HL-60 (cell line): Measurements from ENCODE around the gene DDC.

Source experiments
- DNase-seq, 2 experiments: peaks; one replicate each; pipeline ENCODE4 v3.0.0-alpha.2; 2010 to 2020; ENCODE audit warnings: low read depth in 1 of 2, low spot score in 1 of 2
- H3K27ac ChIP-seq: fragments of 250-450 bp; sonication (Bioruptor Pico); replicated peaks from 2 replicates; pipeline ENCODE4 v1.5.1; 2020; ENCODE audit warnings: mild to moderate bottlenecking, moderate library complexity
- H3K27me3 ChIP-seq: fragments of 250-450 bp; sonication (Bioruptor Pico); 2 replicates; pipeline ENCODE4 v1.5.1; 2021; ENCODE audit warnings: mild to moderate bottlenecking, moderate library complexity; ENCODE audit not compliant: insufficient read depth, poor library complexity, severe bottlenecking
- H3K4me3 ChIP-seq: replicated peaks from 2 replicates; pipeline ENCODE4 v1.5.1; 2011; ENCODE audit warnings: mild to moderate bottlenecking, control low read depth, low read length; ENCODE audit not compliant: insufficient read depth
- GABPA ChIP-seq: IDR thresholded peaks from 2 replicates; pipeline ENCODE4 v1.6.1; 2012; ENCODE audit warnings: low read depth
- POLR2AphosphoS5 ChIP-seq: IDR thresholded peaks from 2 replicates; pipeline ENCODE4 v1.6.1; 2012; ENCODE audit warnings: low read depth
- SPI1 ChIP-seq: IDR thresholded peaks from 2 replicates; pipeline ENCODE4 v1.6.1; 2012; ENCODE audit warnings: low read depth, mild to moderate bottlenecking, borderline replicate concordance
- TF ChIP-seq, protein P1 (sequence below): IDR thresholded peaks from 2 replicates; pipeline ENCODE4 v1.6.1; 2012; ENCODE audit warnings: low read depth; ENCODE audit not compliant: insufficient replicate concordance
- TF ChIP-seq, protein P2 (sequence below): IDR thresholded peaks from one replicate; pipeline ENCODE4 v1.5.1; 2011; ENCODE audit warnings: low read length, control low read depth, inconsistent platforms; ENCODE audit not compliant: insufficient read depth

Gene DDC

DNA sequence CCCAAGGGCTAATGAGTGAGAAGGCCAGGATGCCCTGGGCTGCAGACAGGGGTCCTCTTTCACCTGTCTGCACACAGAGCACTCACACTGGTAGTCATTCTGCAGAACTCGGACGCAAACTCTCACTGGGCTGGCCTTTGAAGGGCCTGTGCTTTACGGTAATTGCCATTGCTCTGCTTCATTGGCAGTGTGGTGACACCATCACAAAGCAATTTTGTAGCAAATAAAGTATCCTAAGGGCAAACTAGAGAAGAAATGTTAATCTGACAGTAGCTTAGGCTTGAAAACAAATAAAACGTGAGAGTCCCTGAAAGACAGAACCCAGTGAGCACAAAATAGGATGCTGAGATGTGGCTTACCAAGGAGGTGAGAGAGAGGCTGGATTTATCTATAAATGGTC, 84.4 kb downstream of the DDC start:
- no peak for TF ChIP-seq SPI1
- no peak for TF ChIP-seq GABPA
- TF ChIP-seq, protein P1, sequence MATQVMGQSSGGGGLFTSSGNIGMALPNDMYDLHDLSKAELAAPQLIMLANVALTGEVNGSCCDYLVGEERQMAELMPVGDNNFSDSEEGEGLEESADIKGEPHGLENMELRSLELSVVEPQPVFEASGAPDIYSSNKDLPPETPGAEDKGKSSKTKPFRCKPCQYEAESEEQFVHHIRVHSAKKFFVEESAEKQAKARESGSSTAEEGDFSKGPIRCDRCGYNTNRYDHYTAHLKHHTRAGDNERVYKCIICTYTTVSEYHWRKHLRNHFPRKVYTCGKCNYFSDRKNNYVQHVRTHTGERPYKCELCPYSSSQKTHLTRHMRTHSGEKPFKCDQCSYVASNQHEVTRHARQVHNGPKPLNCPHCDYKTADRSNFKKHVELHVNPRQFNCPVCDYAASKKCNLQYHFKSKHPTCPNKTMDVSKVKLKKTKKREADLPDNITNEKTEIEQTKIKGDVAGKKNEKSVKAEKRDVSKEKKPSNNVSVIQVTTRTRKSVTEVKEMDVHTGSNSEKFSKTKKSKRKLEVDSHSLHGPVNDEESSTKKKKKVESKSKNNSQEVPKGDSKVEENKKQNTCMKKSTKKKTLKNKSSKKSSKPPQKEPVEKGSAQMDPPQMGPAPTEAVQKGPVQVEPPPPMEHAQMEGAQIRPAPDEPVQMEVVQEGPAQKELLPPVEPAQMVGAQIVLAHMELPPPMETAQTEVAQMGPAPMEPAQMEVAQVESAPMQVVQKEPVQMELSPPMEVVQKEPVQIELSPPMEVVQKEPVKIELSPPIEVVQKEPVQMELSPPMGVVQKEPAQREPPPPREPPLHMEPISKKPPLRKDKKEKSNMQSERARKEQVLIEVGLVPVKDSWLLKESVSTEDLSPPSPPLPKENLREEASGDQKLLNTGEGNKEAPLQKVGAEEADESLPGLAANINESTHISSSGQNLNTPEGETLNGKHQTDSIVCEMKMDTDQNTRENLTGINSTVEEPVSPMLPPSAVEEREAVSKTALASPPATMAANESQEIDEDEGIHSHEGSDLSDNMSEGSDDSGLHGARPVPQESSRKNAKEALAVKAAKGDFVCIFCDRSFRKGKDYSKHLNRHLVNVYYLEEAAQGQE, result no peak
- TF ChIP-seq POLR2AphosphoS5, result no peak
- TF ChIP-seq, protein P2, sequence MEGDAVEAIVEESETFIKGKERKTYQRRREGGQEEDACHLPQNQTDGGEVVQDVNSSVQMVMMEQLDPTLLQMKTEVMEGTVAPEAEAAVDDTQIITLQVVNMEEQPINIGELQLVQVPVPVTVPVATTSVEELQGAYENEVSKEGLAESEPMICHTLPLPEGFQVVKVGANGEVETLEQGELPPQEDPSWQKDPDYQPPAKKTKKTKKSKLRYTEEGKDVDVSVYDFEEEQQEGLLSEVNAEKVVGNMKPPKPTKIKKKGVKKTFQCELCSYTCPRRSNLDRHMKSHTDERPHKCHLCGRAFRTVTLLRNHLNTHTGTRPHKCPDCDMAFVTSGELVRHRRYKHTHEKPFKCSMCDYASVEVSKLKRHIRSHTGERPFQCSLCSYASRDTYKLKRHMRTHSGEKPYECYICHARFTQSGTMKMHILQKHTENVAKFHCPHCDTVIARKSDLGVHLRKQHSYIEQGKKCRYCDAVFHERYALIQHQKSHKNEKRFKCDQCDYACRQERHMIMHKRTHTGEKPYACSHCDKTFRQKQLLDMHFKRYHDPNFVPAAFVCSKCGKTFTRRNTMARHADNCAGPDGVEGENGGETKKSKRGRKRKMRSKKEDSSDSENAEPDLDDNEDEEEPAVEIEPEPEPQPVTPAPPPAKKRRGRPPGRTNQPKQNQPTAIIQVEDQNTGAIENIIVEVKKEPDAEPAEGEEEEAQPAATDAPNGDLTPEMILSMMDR, result no peak
- H3K4me3 ChIP-seq, result no peak overlapping the region
- no peak overlapping the region for H3K27ac ChIP-seq
- H3K27me3 ChIP-seq, result peaks cover under 1% of the 10 kb centered on the region
- no peak for DNase-seq

DNA sequence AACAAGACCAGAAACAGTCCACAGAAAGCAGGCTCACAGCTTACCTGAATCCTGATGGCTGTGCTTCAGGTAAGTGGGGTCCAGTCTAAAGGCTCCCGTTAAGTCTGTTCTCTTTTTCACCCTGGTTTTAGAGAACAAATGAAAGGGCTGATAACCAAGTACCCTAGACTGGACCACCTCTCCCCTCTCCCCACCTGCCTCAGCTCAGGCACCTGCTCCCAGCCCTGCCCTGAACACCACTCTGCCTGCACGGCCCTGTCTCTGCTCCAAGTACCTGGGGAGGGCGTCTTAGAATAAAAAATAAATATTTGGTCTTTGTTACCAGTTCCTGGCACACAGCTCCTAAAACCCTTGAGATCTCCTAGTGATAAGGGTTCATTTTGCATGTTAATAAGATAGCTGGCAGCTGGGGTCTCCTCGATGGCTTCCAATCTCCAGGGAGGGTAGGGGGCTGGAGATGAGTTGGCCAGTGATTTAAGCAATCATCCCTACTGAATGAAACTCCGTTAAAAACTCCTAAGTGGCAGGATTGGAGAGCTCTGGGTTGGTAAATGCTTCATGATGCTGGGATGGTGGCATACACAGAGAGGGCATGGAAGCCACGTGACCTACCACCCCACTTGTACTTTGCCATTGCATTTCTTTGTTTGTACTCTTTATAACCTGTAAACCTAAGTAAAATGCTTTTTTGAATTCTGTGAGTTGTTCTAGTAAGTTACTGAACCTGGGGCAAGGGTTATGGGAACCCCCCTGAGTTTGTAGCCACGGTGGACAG, 85.3 kb downstream of the DDC start:
- no peak for TF ChIP-seq GABPA
- no peak for DNase-seq
- no peak overlapping the region for H3K27ac ChIP-seq
- H3K4me3 ChIP-seq, result no peak overlapping the region
- no peaks in the 10 kb centered on the region for H3K27me3 ChIP-seq

DNA sequence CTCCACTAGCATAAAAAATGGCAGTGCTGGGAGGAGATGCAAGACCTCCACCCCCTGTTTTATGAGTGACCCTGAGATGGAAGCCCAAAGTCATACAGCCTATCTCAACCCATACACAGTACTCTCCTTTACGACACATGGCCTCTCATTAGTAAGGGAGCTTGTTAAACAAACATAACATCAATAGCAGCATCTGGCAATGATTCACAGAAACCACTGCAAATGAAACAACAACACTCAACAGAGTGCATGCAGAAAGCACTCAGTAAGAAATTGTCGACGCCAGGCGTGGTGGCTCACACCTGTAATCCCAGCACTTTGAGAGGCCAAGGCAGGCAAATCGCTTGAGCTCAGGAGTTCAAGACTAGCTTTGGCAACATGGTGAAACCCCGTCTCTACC, 87.6 kb downstream of the DDC start:
- no peak for TF ChIP-seq POLR2AphosphoS5
- TF ChIP-seq, protein P1, result no peak
- no peak for TF ChIP-seq GABPA
- TF ChIP-seq SPI1, result no peak
- TF ChIP-seq, protein P2, result no peak
- Histone ChIP-seq H3K4me3 (no peak overlapping the region), H3K27me3 (peaks cover 3% of the 10 kb centered on the region), H3K27ac (no peak overlapping the region)
- no peak for DNase-seq

DNA sequence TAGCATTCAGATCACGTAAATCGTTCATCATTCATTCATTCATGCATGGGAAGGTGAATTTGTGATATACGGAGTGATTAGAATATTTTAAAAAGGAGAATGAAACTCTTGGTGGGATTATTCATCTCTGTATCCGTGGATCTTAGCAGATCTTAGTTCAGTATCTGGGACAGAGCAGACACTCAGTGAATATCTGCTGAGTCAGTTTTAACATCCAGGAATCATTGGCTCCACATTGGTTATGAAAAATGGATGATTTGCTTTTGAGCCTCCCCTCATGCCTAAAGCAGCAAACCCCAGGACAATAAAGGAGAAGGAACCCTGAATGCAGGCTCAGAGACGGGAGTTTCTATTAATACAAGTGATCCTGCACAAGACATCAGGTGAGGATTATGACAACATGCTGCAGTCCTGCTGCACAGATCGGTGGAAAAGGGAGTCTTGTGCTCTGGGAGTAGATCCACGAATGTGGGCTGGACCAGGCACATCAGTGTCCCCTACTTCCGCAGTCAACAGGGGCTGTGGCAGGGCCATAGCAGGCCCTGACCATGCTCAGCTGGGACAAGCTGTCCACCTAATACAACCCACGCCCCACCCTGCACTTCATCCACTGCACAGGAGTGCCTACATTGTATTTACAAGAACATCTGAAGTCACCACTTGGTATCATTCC, 88.1 kb downstream of the DDC start:
- Histone ChIP-seq H3K4me3 (no peak overlapping the region), H3K27me3 (peaks cover 3% of the 10 kb centered on the region), H3K27ac (no peak overlapping the region)
- TF ChIP-seq GABPA (no peak), POLR2AphosphoS5 (no peak)
- no peak for DNase-seq
